Neural crest cell (in vitro differentiated cells): ENCODE data around the gene KIAA0825. TPM values are rescaled to one million over a fixed set of nuclear protein-coding genes. Genes with fewer than 3 reads are reported as not detected.
"Not testable (repeated sequence)": the region's sequence is repeated elsewhere in the genome, so short reads cannot be mapped to it uniquely, and the experiment has no call there.

Experiments
- DNase-seq: peaks from one replicate; pipeline ENCODE4 v3.0.0; 2021; ENCODE audit warnings: low read depth, mixed read lengths, low spot score
- H3K27ac Mint-ChIP-seq: one replicate; pipeline ENCODE4 v1.8.0; 2021; ENCODE audit warnings: mild to moderate bottlenecking, mixed read lengths; ENCODE audit not compliant: unreplicated experiment
- H3K27me3 Mint-ChIP-seq: 2 replicates; pipeline ENCODE4 v1.8.0; 2021; ENCODE audit warnings: low read depth, mild to moderate bottlenecking, mixed read lengths
- H3K36me3 Mint-ChIP-seq: 2 replicates; pipeline ENCODE4 v1.8.0; 2021; ENCODE audit warnings: low read depth, mild to moderate bottlenecking, mixed read lengths
- H3K4me1 Mint-ChIP-seq: 2 replicates; pipeline ENCODE4 v1.8.0; 2021; ENCODE audit warnings: mixed read lengths
- H3K4me3 Mint-ChIP-seq: one replicate; pipeline ENCODE4 v1.8.0; 2021; ENCODE audit warnings: mild to moderate bottlenecking, mixed read lengths
- H3K9me3 Mint-ChIP-seq: 2 replicates; pipeline ENCODE4 v1.8.0; 2021; ENCODE audit warnings: mixed read lengths
- total RNA-seq: library from RNA; stranded (reverse); gene quantifications from 2 replicates; pipeline ENCODE4 v1.2.1, GENCODE V29; 2021
- TF ChIP-seq, protein P1 (sequence below): fragments of 200-600 bp; sonication (generic); conservative IDR thresholded peaks from 2 replicates; pipeline ENCODE4 v1.5.0; 2021; ENCODE audit warnings: antibody characterized with exemption, mild to moderate bottlenecking

KIAA0825 gene
- total RNA-seq, 1 donor from 2014 or later = 3.5 TPM

DNA sequence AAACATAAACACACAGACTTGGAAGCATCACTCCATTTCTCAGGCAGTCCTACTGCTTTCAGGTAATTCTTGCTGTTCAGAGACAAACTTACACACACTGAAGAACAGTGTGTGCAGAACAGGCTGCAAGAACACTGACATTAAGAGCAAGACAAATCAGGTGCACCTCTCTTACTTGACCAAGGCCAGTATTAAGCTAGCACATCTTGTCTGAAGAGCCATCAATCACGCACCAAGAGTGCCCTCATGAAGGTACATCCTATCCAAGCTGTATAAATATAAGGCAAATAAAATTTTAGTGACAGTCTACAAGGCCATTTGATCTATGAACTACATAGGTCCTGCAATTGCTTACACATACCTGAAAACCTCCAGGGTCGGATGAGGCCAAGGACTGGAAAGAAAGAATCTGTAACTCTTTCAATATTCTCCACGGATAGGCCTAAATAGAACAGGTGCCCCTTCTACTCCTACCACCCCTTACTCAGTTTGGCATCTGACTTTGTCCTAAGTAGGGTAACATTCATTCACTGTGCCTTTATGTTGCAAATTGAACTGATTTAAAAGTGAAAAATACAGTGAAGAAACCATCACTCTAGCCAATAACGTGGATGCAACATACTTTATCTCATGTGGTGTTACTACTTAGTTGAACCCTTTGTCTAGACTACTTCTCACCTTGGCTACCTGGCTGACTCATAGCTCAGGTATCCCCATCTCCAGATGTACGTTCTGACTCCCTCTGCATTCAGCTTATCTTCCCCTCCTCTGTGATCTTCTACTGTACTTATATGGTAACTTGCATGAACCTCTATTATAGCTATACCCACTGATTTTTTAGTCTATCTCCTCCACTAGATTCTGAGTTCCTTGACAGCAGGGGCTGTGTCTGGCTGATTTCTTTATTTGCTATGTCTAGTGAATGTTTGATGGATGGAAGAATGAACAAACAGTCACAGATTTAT, 256.3 kb downstream of the KIAA0825 start:
- TF ChIP-seq, protein P1, sequence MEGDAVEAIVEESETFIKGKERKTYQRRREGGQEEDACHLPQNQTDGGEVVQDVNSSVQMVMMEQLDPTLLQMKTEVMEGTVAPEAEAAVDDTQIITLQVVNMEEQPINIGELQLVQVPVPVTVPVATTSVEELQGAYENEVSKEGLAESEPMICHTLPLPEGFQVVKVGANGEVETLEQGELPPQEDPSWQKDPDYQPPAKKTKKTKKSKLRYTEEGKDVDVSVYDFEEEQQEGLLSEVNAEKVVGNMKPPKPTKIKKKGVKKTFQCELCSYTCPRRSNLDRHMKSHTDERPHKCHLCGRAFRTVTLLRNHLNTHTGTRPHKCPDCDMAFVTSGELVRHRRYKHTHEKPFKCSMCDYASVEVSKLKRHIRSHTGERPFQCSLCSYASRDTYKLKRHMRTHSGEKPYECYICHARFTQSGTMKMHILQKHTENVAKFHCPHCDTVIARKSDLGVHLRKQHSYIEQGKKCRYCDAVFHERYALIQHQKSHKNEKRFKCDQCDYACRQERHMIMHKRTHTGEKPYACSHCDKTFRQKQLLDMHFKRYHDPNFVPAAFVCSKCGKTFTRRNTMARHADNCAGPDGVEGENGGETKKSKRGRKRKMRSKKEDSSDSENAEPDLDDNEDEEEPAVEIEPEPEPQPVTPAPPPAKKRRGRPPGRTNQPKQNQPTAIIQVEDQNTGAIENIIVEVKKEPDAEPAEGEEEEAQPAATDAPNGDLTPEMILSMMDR = no peak
- Mint-ChIP-seq H3K4me3 (no peak overlapping the region), H3K27me3 (no peaks in the 10 kb centered on the region), H3K27ac (no peak overlapping the region), H3K4me1 (no peaks in the 10 kb centered on the region), H3K9me3 (peaks cover 4% of the 10 kb centered on the region), H3K36me3 (no peaks in the 10 kb centered on the region)
- DNase-seq = no peak

DNA sequence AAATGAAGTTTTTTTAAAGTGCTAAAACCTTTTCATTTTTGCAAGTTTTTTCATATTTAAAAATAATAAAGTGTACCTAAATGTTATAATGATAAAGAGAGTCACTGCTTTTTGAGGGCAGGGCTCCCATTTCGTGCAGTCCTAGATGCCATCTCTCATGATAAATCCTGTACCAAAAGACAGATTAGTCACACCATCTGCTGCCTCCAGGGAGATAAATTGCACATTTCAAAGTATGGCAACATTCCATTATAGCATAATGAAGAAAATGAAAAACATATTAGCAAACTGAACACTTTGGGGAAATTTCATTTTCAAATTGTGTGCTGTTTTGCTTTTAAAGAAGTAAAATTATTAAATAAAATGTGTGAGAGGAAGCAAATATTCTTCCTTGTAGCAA, 257.2 kb downstream of the KIAA0825 start:
- TF ChIP-seq, protein P1 = no peak
- Mint-ChIP-seq H3K27ac (no peak overlapping the region), H3K9me3 (peaks cover 3% of the 10 kb centered on the region), H3K4me1 (no peaks in the 10 kb centered on the region), H3K27me3 (no peaks in the 10 kb centered on the region), H3K4me3 (no peak overlapping the region), H3K36me3 (no peaks in the 10 kb centered on the region)
- DNase-seq = no peak

DNA sequence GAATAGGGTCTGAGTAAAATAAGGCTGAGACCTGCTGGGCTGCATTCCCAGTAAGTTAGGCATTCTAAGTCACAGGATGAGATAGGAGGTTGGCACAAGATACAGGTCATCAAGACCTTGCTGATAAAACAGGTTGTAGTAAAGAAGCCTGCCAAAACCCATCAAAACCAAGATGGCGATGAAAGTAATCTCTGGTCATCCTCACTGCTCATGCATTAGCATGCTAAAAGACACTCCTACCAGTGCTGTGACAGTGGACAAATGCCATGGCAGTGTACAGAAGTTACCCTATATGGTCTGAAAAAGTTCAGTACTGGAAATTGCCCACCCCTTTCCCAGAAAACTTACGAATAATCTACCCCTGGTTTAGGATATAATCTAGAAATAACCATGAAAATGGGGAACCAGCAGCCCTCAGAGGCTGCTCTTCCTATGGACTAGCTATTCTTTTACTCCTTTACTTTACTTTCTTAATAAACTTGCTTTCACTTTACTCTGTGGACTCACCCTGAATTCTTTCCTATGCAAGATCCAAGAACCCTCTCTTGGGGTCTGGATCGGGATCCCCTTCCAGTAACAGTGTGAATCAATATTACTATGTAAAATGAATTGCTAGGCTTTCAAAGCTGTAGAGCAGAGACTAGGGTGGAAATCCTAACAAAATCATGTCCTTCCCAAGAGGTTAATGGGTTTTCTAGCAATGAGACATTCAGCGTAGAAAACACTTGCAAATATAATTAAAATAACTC, 257.8 kb downstream of the KIAA0825 start:
- H3K27ac Mint-ChIP-seq = no peak overlapping the region
- no peaks in the 10 kb centered on the region for H3K36me3 Mint-ChIP-seq
- H3K27me3 Mint-ChIP-seq = no peaks in the 10 kb centered on the region
- peaks cover 3% of the 10 kb centered on the region for H3K9me3 Mint-ChIP-seq
- H3K4me1 Mint-ChIP-seq = no peaks in the 10 kb centered on the region
- H3K4me3 Mint-ChIP-seq = no peak overlapping the region
- no peak for DNase-seq
- TF ChIP-seq, protein P1 = no peak

DNA sequence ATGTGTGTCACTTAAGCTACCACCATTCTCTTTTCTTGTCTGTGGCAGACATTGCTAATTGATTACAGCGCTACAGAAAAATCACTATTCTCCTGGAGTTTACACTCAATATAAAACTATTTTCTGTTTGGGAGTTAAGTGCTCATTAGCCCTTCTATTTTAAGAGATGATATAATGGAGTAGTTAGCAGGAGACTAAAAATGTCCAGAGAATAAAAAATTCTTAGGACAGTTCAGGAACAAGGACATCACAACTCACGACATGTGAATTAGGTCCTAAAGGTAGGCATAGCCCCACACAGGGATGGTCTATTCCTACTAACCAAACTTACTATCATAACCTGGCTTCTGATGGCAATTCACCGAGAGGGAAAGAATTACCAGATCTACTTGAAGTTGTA, 258.5 kb downstream of the KIAA0825 start:
- TF ChIP-seq, protein P1 = no peak
- Mint-ChIP-seq H3K9me3 (peaks cover 3% of the 10 kb centered on the region), H3K36me3 (peaks cover 2% of the 10 kb centered on the region), H3K27me3 (no peaks in the 10 kb centered on the region), H3K27ac (no peak overlapping the region), H3K4me1 (no peaks in the 10 kb centered on the region), H3K4me3 (no peak overlapping the region)
- no peak for DNase-seq

DNA sequence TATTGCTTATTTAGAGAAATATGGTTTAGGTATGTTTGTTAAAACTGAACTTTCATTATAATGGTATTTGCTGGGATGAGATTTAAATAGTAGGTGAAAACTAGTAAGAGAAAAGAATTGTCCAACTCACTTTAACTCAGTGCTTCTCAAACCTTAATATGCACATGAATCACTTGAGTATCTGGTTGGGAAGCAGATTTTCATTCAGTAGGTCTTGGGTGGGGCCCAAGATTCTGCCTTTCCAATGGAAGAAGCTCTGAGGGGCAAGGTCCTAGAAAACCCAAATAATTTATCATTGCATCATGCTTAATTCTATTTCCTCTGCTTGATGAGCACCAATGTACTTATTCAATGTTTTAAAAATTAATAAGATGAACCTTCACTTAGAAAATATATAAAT, 262.6 kb downstream of the KIAA0825 start:
- TF ChIP-seq, protein P1 = no peak
- Mint-ChIP-seq H3K27me3 (no peaks in the 10 kb centered on the region), H3K27ac (no peak overlapping the region), H3K9me3 (peaks cover 17% of the 10 kb centered on the region), H3K36me3 (peaks cover 10% of the 10 kb centered on the region), H3K4me3 (no peak overlapping the region), H3K4me1 (no peaks in the 10 kb centered on the region)
- no peak for DNase-seq

DNA sequence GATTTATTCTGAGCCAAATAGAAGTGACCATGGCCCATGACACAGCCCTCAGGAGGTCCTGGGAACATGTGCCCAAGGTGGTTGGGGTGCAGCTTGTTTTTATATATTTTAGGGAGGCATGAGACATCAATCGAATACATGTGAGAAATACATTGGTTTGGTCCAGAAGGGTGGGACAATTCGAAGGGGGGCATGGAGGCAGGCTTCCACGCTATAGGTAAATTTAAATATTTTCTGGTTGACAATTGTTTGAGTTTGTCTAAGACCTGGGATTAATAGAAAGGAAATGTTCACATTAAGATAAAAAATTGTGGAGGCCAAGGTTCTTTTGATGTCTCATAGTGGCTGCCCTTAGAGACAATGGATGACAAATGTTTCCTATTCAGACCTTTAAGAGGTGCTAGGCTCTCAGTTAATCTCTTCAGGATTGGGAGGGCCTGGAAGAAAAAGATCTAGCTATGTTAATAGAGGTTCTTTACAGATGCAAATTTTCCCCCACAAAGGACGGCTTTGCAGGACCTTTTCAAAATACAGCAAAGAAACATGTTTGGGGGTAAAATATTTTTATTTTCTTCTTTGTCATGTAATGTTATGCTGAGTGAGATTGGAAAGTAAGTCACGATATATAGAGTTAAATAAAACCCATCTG, 263.4 kb downstream of the KIAA0825 start:
- Mint-ChIP-seq H3K36me3 (peaks cover 10% of the 10 kb centered on the region), H3K9me3 (peaks cover 18% of the 10 kb centered on the region)
- H3K4me1 Mint-ChIP-seq, H3K4me3 Mint-ChIP-seq, H3K27ac Mint-ChIP-seq, DNase-seq, H3K27me3 Mint-ChIP-seq: not testable (repeated sequence)
